ENCODE data around the gene AGO3. TPM values are rescaled to one million over a fixed set of nuclear protein-coding genes. Genes with fewer than 3 reads are reported as not detected.

Gene AGO3
- total and polyA plus RNA-seq, 4 donors = 3.0 to 19.5 (median 7.1) TPM

- Histone ChIP-seq H3K4me3 (ENCODE audit: low read depth in 1 of 3, low read length in 3 of 3) (no peak overlapping the region), H3K36me3 (ENCODE audit: control insufficient read depth in 4 of 4, insufficient read depth in 3 of 4, low read depth in 1 of 4, low read length in 3 of 4) (no peaks in the 10 kb centered on the region), H3K27me3 (ENCODE audit: control insufficient read depth in 4 of 4, insufficient read depth in 4 of 4, low read length in 3 of 4) (no peaks in the 10 kb centered on the region), H3K27ac (ENCODE audit: low read depth in 1 of 2, low read length in 2 of 2) (no peak overlapping the region), H3K9me3 (ENCODE audit: control insufficient read depth in 4 of 4, low read length in 3 of 4) (no peaks in the 10 kb centered on the region), H3K4me1 (ENCODE audit: control insufficient read depth in 4 of 4, insufficient read depth in 4 of 4, low read length in 3 of 4) (no peaks in the 10 kb centered on the region), H3K9ac (ENCODE audit: low read depth in 1 of 2, low read length in 2 of 2) (no peak overlapping the region)
- no peak for TF ChIP-seq JUND (IDR thresholded peaks at IDR 0.05)
- no peak for TF ChIP-seq NR2F2 (IDR thresholded peaks at IDR 0.05)
- TF ChIP-seq MAX (IDR thresholded peaks at IDR 0.05) = no peak
- TF ChIP-seq FOXA2 (IDR thresholded peaks at IDR 0.05) = no peak
- no peak for TF ChIP-seq GABPA (IDR thresholded peaks at IDR 0.05 in 1 of 2, conservative IDR thresholded peaks at IDR 0.05 in 1 of 2)
- TF ChIP-seq EGR1 (IDR thresholded peaks at IDR 0.05; ENCODE audit: low read depth in 2 of 2) = no peak
- no peak for TF ChIP-seq REST (IDR thresholded peaks at IDR 0.05)
- no peak for TF ChIP-seq HNF4A (conservative IDR thresholded peaks at IDR 0.05)
- TF ChIP-seq FOXA1 (IDR thresholded peaks at IDR 0.05) = no peak
- no peak for TF ChIP-seq YY1 (IDR thresholded peaks at IDR 0.05)
- TF ChIP-seq TAF1 (conservative IDR thresholded peaks at IDR 0.05) = no peak
- TF ChIP-seq ZBTB33 (IDR thresholded peaks at IDR 0.05) = no peak
- no peak for TF ChIP-seq CTCF (IDR thresholded peaks at IDR 0.05; ENCODE audit: low read depth, low read length, missing input control)
- no peak for TF ChIP-seq HNF4G (IDR thresholded peaks at IDR 0.05)
- TF ChIP-seq RAD21 (IDR thresholded peaks at IDR 0.05) = no peak
- DNase-seq (ENCODE audit: low spot score) = no peak
- WGBS = 92% methylated on average over 2 of the region's 2 CpGs
Observed at GRCh38 chr1:36068866-36069265, 138.0 kb downstream of the AGO3 start.

GRCh38 chr1:36070349-36070748, 139.4 kb downstream of the AGO3 start:
- DNase-seq (ENCODE audit: low spot score) = no peak
- no peak for TF ChIP-seq SP1 (IDR thresholded peaks at IDR 0.05)
- H3K4me3 ChIP-seq (ENCODE audit: low read depth in 1 of 3, low read length in 3 of 3) = no peak overlapping the region
- no peak overlapping the region for H3K27ac ChIP-seq (ENCODE audit: low read depth in 1 of 2, low read length in 2 of 2)
- no peak overlapping the region for H3K9ac ChIP-seq (ENCODE audit: low read depth in 1 of 2, low read length in 2 of 2)
- H3K4me1 ChIP-seq (ENCODE audit: control insufficient read depth in 4 of 4, insufficient read depth in 4 of 4, low read length in 3 of 4) = no peaks in the 10 kb centered on the region
- H3K36me3 ChIP-seq (ENCODE audit: control insufficient read depth in 4 of 4, insufficient read depth in 3 of 4, low read depth in 1 of 4, low read length in 3 of 4) = no peaks in the 10 kb centered on the region
- no peaks in the 10 kb centered on the region for H3K9me3 ChIP-seq (ENCODE audit: control insufficient read depth in 4 of 4, low read length in 3 of 4)
- 83% methylated on average over 2 of the region's 2 CpGs for WGBS
- H3K27me3 ChIP-seq (ENCODE audit: control insufficient read depth in 4 of 4, insufficient read depth in 4 of 4, low read length in 3 of 4) = no peaks in the 10 kb centered on the region

All from liver (tissue), 9 donors.